HTR-8/SVneo (cell line): ENCODE results near the gene LSG1.
"Not testable (repeated sequence)": the region's sequence is repeated elsewhere in the genome, so short reads cannot be mapped to it uniquely, and the experiment has no call there.

Source experiments
- DNase-seq: peaks from one replicate; pipeline ENCODE4 v3.0.0; 2011; ENCODE audit warnings: low spot score, mixed read lengths; ENCODE audit not compliant: insufficient read length
- FAIRE-seq: peaks from 2 replicates; lab custom pipeline; 2011; peaks lifted over from hg19 to GRCh38; lab: Jason Lieb, UNC

The LSG1 gene

DNA sequence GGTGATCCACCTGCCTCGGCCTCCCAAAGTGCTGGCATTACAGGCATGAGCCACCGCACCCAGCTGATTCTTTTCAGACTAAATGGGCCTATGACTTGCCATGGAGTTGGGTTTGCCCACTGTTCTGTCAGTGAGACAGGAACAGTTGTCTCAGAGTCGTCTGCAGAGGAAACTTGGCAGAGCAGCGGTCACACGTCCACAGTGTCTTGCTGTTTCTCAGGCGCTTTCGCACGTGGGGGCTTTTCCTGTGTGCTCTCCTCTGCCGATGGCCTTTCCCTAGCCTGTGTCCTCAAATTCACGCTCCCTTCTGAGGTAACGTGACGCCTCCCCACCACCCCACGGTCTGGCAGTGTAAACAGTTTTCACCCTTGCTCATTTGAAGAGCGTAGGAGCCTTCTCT lies 50.0 kb downstream of the LSG1 start:
- FAIRE-seq: no peak
- DNase-seq: no peak

DNA sequence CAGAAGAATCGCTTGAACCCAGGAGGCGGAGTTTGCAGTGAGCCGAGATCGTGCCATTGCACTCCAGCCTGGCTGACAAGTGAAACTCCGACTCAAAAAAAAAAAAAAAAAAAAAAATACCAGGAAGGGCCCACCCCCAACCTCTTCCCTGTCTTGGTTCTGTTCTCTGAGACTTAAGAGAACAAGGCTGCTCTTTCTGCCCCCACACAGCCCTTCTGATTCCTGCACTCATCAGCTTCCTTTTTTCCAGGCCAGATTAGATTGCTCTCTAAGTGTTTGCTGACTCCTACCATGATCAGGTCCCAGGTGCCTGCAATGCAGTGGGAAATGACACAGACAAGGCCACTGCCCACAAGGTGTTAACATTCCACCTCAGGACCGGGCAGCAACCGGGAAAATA lies 51.8 kb downstream of the LSG1 start:
- DNase-seq (no peak), FAIRE-seq (no peak)

DNA sequence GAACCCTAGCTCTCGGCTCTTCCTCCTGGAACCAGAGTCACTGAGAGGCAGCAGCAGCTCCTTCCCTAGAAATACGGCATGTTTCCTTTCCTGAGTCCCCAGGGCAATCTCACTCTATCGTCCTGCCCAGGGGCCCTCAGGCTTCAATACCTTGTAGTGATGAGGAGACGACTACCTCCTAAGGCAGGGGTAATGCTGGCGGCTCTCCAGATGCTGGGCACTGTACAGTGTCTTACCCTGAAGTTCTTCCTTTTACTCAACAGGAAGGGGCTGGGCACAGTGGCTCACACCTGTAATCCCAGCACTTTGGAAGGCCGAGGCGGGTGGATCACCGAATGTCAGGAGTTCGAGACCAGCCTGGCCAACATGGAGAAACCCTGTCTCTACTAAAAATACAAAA lies 52.2 kb downstream of the LSG1 start:
- DNase-seq (no peak), FAIRE-seq (no peak)

DNA sequence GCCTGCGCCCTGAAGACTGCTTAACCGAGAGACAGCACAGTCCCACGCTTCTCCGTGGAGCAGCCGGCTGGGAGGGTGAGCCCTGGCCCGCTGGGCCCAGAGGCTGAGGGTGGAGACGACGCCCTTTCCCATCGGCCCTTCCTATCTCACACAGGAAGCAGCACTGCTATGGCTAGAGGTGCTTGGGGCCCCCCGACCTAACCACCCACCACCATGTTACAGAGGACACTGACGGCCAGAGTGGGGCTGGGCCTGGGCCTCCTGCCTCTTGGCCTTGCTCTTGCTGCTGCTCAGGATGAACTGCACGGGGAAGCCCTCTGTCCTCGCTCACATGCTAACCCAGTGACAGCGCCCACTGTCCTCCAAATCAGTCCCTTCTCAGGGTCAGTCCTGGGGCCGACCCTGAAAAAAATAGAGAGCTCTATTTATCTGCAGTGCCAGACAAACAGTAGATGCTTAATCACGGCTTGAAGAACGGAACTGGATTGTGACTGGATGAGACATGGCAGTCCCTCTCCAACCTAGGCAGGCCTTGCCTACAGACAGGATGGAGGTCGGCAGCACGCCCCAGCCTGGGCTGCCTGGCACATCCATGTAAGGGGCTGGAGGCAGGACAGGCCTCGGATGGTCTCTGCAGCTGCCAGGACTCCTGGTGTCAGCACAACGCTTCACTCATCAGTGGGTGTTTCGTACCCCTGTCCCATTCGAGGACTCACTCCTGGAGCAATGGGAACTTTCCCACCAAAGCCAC lies 53.0 kb downstream of the LSG1 start:
- FAIRE-seq: no peak
- no peak for DNase-seq

DNA sequence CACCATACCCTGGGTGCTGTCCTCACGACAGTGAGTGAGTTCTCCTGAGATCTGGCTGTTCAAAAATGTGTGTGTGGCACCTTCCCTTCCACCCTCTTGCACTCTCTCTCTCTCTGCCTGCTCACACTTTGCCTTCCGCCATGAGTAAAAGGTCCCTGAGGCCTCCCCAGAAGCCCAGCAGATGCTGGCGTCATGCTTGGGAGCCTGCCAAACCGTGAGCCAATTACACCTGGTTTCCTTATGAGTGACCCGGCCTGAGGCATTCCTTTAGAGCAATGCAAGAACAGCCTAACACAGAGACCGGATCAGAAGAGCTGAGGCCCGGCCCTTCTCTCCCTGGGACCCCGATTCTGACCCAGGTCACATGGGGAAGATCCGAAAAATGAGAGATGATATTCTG lies 54.2 kb downstream of the LSG1 start:
- FAIRE-seq (no peak), DNase-seq (no peak)

DNA sequence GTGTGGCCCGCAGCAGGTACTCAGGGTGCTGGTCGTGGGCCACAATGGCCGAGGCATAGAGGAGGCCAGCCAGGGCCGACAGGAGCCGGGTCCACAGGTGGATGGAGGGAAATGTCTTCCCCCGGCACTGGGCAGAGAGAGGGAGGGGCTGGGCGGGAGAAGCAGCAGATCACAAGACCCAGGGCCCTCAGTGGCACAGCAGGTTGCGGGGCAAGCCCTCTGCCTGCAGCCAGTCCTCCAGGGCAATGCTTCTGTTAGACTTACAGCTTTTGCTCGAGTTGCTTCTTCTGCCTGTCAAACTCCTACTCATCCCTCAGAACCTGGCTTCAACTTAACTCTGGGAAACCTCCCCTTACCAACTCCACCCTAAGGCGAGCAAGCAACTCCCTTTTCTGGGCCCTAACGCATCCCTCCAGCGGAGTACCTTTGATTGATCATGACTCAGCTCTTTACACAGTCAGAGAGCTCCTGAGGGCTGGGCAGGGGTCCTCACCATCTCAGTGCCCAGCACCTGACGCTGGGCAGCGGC lies 54.8 kb downstream of the LSG1 start:
- FAIRE-seq (no peak), DNase-seq (no peak)

DNA sequence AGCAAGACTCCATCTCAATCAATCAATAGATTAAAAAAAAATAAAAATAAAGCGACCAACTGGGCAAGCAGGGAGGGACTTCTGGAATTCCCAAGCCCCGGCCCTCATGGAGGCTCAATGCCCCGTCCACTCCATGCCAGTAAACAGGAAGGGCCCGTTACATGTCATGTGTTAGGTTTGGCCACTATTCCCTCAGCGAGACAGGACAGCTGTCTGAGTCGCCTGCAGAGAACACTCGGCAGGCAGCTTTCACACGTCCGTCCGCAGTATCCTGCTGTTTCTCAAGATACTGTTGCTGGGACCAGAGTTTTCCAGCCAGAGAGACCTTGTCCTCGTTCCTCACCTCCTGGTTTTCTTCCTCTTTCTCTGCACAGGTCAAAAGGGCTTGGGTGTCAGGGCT lies 56.8 kb downstream of the LSG1 start:
- DNase-seq: no peak

DNA sequence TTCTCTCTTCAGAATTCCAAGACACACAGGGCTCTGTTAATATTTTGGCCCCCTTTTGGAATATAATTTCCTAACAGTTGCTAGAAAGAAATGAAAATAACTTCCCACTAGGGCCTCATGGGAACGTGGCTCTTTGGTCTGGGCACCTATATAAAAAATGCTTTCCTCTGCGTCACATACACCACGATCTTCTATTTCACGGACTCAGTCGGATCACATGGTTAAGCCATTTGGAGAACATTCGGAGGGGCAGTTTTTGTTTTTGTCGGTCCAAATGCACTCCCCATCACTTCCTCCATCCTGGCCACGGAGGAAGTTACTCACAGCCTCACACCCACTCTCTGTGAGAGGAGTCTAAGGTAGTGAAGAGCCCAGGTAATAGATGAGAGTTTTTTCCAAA lies 59.8 kb downstream of the LSG1 start:
- FAIRE-seq: no peak
- DNase-seq: no peak

More for the DNA sequence above, 56.8 kb downstream of the LSG1 start:
- FAIRE-seq: no peak

DNA sequence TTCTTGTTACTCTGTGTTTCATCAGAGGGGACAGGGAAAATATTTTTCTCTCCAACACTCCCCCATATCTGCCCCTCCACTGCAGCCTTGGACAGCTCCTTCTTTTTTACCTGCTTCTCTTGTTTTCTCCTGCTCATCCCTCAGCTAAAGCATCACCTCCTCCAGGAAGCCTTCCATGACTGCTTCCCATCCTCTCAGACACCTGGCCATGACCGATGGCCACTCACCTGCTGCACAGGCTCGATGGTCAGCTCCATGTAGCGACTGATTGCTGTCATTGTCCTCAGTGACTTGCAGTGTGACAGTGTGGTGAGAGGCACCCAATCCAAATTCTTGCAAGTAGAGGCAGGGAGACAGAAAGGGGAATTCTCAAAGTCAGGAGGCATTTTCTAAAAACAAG lies 61.3 kb downstream of the LSG1 start:
- FAIRE-seq (no peak), DNase-seq (no peak)

DNA sequence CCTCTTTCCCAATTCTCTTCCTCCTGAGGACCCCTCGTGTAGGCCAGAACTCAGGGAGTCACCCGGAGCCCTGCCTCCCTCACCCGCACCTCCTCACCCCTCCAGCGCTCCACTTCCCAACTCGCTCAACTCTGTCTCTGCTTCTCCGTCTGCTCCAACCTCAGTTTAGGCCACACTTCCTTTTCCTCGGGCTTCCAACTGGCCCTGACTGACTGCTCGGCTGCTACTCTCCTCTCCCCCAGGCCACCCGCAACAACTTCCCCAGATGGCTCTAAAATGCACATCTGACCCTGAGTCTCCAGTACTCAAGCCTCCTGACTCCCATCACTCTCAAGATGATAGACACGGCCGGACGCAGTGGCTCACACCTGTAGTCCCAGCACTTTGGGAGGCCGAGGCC lies 62.4 kb downstream of the LSG1 start:
- no peak for FAIRE-seq
- DNase-seq: no peak

DNA sequence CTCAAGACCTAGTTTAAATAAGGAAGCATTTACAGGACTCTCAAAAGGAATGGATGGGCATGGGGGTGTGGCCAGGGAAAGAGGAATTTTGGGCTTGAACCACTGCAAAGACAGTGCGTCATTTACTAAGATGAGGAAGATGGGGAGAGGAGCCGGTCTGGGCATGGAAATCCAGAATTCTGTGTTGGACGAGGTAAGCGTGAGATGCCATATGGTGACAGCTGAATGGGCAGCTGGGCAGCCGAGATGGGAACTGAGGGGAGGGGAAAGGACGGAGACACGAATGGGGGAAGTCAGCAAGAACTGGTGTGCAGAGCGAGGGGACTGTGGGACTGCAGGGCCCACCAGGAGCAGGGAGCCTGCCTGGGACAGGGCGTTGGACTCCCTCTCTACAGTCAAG lies 63.0 kb downstream of the LSG1 start:
- DNase-seq (no peak), FAIRE-seq (no peak)

DNA sequence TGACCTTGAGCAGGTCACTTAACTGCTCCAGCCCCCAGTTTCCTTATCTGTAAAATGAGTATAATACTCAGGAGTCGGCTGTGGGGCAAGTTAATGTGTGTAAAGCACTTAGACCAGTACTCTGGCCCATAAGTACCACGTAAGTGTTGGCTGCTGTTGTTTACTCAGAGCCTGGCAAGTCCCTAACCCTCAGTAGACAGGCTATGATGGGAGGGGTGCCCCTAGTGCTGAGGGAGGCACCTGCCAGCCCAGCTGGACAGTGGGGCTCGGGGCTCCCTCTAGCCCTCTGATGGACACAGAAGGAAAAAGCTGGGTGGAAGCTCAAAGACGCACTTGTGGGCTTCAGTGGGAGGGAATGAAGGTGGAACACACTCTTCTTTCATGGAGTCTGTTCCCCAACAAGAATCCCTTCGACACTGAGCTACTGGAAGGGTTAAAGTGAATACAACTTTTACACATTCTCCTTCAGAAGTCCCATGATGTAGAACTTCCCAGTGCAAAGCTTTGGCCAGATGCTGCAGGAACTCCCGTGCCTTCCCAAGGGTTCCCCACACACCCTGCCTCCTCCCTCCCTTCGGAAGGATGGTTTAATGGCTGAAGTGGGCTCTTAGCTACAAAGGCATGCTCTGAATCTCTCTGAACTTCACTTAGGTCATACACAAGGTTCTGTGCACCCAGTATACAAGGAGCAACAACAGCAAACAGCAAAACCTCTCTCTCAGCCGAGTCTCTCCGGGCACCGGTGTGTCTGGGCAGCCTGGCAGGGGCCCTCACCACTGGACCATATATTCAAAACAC lies 64.2 kb downstream of the LSG1 start:
- FAIRE-seq: no peak

DNA sequence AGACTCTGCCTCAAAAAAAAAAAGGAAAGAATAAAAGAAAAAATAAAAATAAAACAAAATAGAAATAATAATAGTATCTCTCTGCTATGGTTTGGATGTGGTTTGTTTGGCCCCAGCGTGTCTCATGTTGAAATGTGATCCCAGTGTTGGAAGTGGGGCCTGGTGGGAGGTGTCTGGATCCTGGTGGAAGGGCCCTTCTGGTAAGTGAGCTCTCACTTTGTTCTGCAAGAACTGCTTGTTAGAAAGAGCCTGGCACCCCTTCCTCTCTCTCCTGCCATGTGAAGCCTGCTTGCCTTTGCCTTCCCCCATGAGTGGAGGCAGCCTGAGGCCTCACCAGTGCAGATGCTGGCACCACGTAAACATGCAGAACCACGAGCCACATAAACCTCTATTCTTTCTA lies 65.0 kb downstream of the LSG1 start:
- no peak for FAIRE-seq
- no peak for DNase-seq

More for the DNA sequence above, 64.2 kb downstream of the LSG1 start:
- DNase-seq: no peak

DNA sequence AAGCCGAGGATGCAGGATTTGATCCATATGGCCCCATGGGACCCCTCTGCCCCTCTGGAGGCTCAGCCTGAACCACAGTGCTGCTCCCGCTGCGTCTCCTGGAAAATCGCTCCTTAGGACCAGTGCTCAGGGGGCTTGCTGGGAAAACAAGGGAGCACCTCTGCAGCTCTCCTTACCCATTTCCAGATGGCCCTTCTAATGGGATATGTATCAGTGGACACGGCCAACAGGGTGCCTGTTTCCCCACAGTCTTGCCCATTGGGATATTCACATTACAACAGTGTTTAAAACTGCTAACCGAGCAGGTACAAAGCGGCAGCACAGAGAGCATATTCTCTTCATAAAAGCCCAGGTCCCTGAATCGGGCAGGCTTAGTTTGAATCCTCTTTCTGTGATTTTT lies 65.8 kb downstream of the LSG1 start:
- FAIRE-seq (no peak), DNase-seq (no peak)

DNA sequence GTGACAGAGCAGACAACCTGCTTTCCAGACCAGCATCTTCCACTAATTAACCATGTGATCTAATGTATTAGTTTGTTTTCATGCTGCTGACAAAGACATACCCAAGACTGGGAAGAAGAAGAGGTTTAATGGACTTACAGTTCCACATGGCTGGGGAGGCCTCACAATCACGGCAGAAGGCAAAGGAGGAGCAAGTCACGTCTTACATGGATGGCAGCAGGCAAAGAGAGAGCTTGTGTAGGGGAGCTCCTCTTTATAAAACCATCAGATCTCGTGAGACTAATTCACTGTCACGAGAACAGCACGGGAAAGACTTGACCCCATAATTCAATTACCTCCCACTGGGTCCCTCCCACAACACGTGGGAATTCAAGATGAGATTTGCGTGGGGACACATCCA lies 66.7 kb downstream of the LSG1 start:
- not testable (repeated sequence) for FAIRE-seq, DNase-seq

DNA sequence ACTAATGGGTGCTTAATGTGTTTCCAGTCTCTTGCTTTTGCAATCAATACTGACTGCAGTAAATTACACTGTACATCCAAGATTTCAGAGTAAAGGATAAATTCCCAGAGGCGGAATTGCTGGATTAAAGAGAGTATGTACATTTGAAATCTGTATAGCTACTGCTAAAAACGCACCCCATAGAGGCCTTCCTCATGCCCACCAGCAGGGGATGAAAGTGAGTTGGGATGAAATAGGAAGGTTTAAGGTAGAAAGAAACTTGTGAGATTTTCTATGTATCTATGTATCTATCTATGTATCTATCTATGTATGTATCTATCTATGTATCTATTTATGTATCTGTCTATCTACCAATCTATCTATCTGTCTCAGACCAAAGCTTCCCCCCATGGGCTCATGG lies 67.2 kb downstream of the LSG1 start:
- FAIRE-seq (no peak), DNase-seq (no peak)

DNA sequence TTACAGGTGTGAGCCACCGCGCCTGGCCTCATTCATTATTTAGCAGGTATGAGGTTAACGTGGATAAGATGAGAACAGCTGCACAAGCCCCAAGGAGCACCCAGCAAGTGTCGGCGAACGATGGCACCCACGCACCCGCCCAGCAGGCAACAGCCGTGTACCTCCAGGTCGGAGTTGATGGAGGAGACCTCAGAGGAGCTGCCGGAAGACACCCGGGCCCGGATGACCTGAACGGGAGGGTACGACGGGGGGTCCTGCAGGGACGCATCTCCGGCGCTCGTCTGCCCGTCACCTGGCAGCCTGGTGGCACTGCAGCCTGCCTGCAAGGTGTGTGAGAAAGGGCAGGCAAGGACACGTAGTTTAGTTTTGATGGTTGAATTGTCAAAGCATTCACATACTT lies 67.9 kb downstream of the LSG1 start:
- FAIRE-seq (no peak), DNase-seq (no peak)

DNA sequence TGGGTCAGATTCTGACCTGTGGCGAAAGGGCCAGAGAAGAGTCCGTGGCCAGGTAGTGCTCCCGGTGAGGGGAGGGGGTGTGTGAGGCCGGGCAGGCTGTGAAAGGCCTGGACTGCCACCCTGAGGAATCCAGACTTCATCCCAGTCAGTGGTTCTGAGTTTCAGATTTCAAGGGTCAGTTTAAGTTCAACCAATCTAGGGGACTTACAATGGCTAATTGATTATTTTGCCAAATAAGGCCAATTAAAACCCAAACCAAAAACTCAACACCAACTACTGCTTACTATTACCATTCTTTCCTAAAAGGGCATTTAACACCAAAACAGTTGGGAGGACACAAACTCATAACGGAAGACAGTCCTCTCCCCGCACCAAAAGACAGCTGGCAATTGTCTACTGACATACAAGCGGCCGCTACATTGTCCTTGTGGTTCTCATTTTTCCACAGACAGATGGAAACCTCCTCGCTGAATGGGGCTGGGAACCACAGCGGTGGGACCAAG lies 69.3 kb downstream of the LSG1 start:
- FAIRE-seq (peak; percentile 57), DNase-seq (no peak)

DNA sequence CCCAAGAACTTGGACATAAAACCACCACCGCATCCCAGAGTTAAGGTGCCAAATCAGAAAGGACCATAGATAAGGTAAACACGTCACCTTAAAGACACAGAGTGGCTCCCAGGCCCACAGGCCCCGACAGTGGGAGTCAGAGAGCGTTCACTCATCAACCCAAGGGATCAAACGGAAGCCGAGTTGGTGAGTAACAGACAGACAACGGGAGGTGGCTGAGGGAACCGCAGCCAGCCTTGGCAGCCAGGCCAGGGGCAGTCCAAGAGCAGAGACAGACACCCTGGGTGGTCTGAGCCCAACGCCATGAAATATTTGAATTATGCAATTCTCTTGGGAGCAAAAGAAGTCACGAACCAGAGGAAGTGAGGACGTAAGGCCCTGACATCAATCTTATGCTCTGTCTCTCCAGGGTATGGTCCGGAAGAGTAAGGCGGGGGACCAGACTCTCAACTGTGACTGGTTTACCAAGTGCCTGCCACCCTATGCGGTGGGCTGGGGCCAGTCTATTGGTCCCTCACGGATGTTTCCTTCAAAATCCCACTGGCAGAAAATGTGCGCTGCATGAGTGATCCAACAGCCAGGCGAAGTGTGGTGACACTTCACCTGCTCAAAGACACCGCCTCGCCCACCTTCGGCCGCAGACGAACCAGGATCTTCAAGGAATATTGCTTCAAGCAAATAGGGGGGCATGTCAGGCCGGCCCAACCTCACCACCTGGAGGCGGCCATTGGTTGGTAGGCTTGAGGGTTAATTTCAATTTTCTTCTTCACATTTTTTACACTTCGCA lies 73.0 kb downstream of the LSG1 start:
- DNase-seq: peak; percentile 98
- peak; percentile 94 for FAIRE-seq

DNA sequence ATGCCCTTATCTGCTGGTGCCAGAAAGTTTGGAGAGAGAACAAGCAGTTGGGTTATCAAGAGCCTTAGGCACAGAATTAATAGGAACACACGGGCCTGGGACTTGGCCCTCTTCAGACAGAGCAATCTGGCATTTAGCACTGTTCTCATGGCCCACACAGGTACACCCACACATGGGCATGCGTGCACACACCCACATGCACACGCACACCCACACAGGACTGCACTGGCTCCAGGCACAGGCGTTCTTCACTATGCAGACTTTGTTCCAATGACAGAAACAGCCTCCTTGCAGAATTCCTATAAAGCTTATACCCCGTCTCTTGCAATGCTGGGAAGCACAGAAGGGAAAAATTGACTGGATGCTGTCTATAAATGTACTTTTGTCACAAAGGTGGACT lies 75.1 kb downstream of the LSG1 start:
- no peak for DNase-seq
- no peak for FAIRE-seq
